Trophoblast cell (in vitro differentiated cells and primary cell): ENCODE data around the gene SHROOM1.

Experiments
- DNase-seq, 2 donors: peaks; one replicate each; pipeline ENCODE4 v3.0.0-alpha.2; 2016
- H2AFZ ChIP-seq: 2 replicates; pipeline ENCODE4 v1.6.1; 2013; ENCODE audit warnings: low read length, moderate library complexity, mild to moderate bottlenecking; ENCODE audit not compliant: insufficient read depth, poor library complexity
- H2AK5ac ChIP-seq: 2 replicates; pipeline ENCODE4 v1.6.1; 2013; ENCODE audit warnings: mild to moderate bottlenecking, low read length
- H2BK120ac ChIP-seq: 2 replicates; pipeline ENCODE4 v1.6.1; 2013; ENCODE audit warnings: low read length, mild to moderate bottlenecking, moderate library complexity; ENCODE audit not compliant: insufficient read depth, poor library complexity
- H2BK12ac ChIP-seq: 2 replicates; pipeline ENCODE4 v1.6.1; 2013; ENCODE audit warnings: mild to moderate bottlenecking, low read length, moderate library complexity
- H2BK5ac ChIP-seq: 2 replicates; pipeline ENCODE4 v1.6.1; 2013; ENCODE audit warnings: low read length, low read depth, moderate library complexity, mild to moderate bottlenecking; ENCODE audit not compliant: poor library complexity
- H3K14ac ChIP-seq: 2 replicates; pipeline ENCODE4 v1.6.1; 2013; ENCODE audit warnings: mild to moderate bottlenecking, low read length
- H3K18ac ChIP-seq: 2 replicates; pipeline ENCODE4 v1.6.1; 2013; ENCODE audit warnings: mild to moderate bottlenecking, low read length
- H3K23ac ChIP-seq: 2 replicates; pipeline ENCODE4 v1.6.1; 2013; ENCODE audit warnings: low read length
- H3K27ac ChIP-seq: 2 replicates; pipeline ENCODE4 v1.5.1; 2013; ENCODE audit warnings: low read depth, mild to moderate bottlenecking, inconsistent platforms, low read length, moderate library complexity
- H3K27me3 ChIP-seq: 2 replicates; pipeline ENCODE4 v1.6.1; 2013; ENCODE audit warnings: inconsistent platforms, mild to moderate bottlenecking, low read length, moderate library complexity; ENCODE audit not compliant: insufficient read depth
- H3K36me3 ChIP-seq, 2 experiments: 1 replicate in 1 of 2; 2 replicates in 1 of 2; pipeline ENCODE4 v1.6.1; 2013; ENCODE audit warnings: low read length in 2 of 2, mild to moderate bottlenecking in 2 of 2, moderate library complexity in 1 of 2; ENCODE audit not compliant: insufficient read depth in 2 of 2, control insufficient read depth in 1 of 2
- H3K4ac ChIP-seq: 2 replicates; pipeline ENCODE4 v1.6.1; 2013; ENCODE audit warnings: low read depth, mild to moderate bottlenecking, low read length, moderate library complexity
- H3K4me1 ChIP-seq, 2 experiments: 1 replicate in 1 of 2; 2 replicates in 1 of 2; pipeline ENCODE4 v1.6.1; 2013; ENCODE audit warnings: low read length in 2 of 2, mild to moderate bottlenecking in 2 of 2, moderate library complexity in 1 of 2; ENCODE audit not compliant: insufficient read depth in 2 of 2, control insufficient read depth in 1 of 2
- H3K4me2 ChIP-seq: 2 replicates; pipeline ENCODE4 v1.6.1; 2013; ENCODE audit warnings: inconsistent platforms, mild to moderate bottlenecking, low read length, moderate library complexity
- H3K4me3 ChIP-seq: 2 replicates; pipeline ENCODE4 v1.5.1; 2013; ENCODE audit warnings: mild to moderate bottlenecking, low read depth, low read length, inconsistent platforms
- H3K79me1 ChIP-seq: one replicate; pipeline ENCODE4 v1.6.1; 2013; ENCODE audit warnings: low read length
- H3K79me2 ChIP-seq: 2 replicates; pipeline ENCODE4 v1.6.1; 2013; ENCODE audit warnings: low read length, mild to moderate bottlenecking; ENCODE audit not compliant: control insufficient read depth, insufficient read depth, poor library complexity
- H3K9ac ChIP-seq: 2 replicates; pipeline ENCODE4 v1.6.1; 2013; ENCODE audit warnings: mild to moderate bottlenecking, low read length
- H3K9me3 ChIP-seq: 2 replicates; pipeline ENCODE4 v1.6.1; 2013; ENCODE audit warnings: low read depth, mild to moderate bottlenecking, control low read depth, inconsistent platforms, low read length; ENCODE audit not compliant: insufficient read depth
- H4K12ac ChIP-seq: 2 replicates; pipeline ENCODE4 v1.6.1; 2013; ENCODE audit warnings: low read depth, mild to moderate bottlenecking, low read length, moderate library complexity
- H4K8ac ChIP-seq: 2 replicates; pipeline ENCODE4 v1.6.1; 2013; ENCODE audit warnings: low read depth, mild to moderate bottlenecking, low read length, moderate library complexity
- H4K91ac ChIP-seq: one replicate; pipeline ENCODE4 v1.6.1; 2013; ENCODE audit warnings: low read depth, mild to moderate bottlenecking, low read length, moderate library complexity
- WGBS: extraction: QIAGEN DNeasy Blood & Tissue Kit; methylation state at CpG from one replicate; pipeline ENCODE4 v1.1.7; 2013; ENCODE audit warnings: missing lambda C conversion rate; ENCODE audit not compliant: insufficient read length, insufficient coverage; ENCODE audit errors: extremely low coverage; 5-methylcytosine and 5-hydroxymethylcytosine counted together

Gene SHROOM1

DNA sequence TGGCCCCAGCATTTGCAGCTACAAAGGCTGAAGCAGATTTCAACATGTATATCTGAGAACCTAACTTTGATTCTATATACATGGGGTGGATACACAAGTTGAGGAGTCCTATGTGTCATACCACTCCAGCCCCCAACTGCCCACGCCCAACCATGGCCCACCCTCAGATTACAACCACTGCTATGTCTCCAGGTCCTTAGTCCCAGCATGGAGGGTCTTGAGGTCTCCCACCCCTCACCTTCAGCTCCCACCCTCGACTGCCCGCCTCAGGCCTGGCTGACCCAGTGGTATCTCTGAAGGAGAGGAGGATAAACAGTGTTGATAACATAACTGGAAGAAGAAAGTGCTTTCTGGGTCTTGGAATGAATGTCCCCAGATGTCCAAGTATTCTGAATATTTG is 9.1 kb downstream of the SHROOM1 start:
- no peak overlapping the region for H4K12ac ChIP-seq

DNA sequence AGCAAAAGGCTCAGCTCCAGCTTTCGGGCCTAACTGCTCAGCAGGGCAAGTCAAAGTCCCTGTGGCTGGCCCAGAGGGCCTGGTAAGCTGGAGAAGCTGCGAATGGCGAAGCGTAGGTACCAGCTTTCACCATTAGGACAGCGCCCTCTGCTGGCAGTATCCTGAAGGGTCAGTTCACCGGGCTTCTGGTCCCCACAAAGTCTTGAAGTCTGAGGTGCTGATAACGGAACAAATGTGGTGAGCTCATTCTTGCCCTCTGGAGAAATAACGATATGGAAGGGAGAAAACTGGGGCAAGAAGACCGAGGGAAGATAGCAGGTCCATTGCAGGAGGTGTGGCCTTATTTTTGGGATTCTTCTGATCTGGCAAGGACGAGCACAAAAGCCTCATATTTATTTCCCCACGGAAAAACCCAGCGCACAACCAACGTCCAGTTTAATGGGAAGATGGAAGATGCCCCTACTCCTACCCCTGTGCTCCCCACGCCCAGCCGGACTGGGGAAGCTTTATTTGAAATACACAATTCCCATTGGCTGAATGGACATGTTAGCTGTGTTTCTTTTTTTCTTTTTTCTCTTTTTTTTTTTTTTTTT is 10.2 kb downstream of the SHROOM1 start:
- H3K27me3 ChIP-seq = no peaks in the 10 kb centered on the region
- peak overlapping the region; percentile 40 for H2AFZ ChIP-seq
- H3K4me1 ChIP-seq = peaks cover 13 to 20% of the 10 kb centered on the region in 2 experiments
- peaks cover 0 to 3% of the 10 kb centered on the region in 2 experiments for H3K36me3 ChIP-seq
- no peak overlapping the region for H3K14ac ChIP-seq
- H3K27ac ChIP-seq = no peak overlapping the region
- H3K79me1 ChIP-seq = peaks cover 6% of the 10 kb centered on the region
- no peaks in the 10 kb centered on the region for H3K79me2 ChIP-seq
- peak overlapping the region; percentile 41 for H2BK12ac ChIP-seq
- H3K9ac ChIP-seq = no peak overlapping the region
- H2BK5ac ChIP-seq = no peak overlapping the region
- no peak overlapping the region for H2AK5ac ChIP-seq
- peak overlapping the region; percentile 45 for H4K91ac ChIP-seq
- H4K8ac ChIP-seq = peak overlapping the region; percentile 33
- no peak overlapping the region for H3K18ac ChIP-seq
- no peak overlapping the region for H3K4ac ChIP-seq
- H3K4me3 ChIP-seq = no peak overlapping the region
- no peak overlapping the region for H3K23ac ChIP-seq
- no peak overlapping the region for H4K12ac ChIP-seq
- H2BK120ac ChIP-seq = no peak overlapping the region
- H3K4me2 ChIP-seq = no peak overlapping the region
- no peaks in the 10 kb centered on the region for H3K9me3 ChIP-seq
- DNase-seq = peak; percentile 93 to 98
- WGBS = no CpG with 5 or more reads among the region's 15 CpGs

More for the DNA sequence above, 9.1 kb downstream of the SHROOM1 start:
- Histone ChIP-seq H2BK5ac (no peak overlapping the region), H2AK5ac (no peak overlapping the region), H3K4me3 (no peak overlapping the region), H3K23ac (no peak overlapping the region), H3K4ac (no peak overlapping the region), H3K18ac (no peak overlapping the region), H3K4me1 (peaks cover 18 to 30% of the 10 kb centered on the region in 2 experiments), H3K27me3 (no peaks in the 10 kb centered on the region), H4K8ac (no peak overlapping the region), H3K36me3 (peaks cover 0 to 3% of the 10 kb centered on the region in 2 experiments), H3K9ac (no peak overlapping the region), H4K91ac (no peak overlapping the region), H3K27ac (no peak overlapping the region), H2BK12ac (no peak overlapping the region), H3K79me1 (peaks cover 14% of the 10 kb centered on the region), H3K14ac (no peak overlapping the region), H3K9me3 (no peaks in the 10 kb centered on the region), H3K79me2 (no peaks in the 10 kb centered on the region), H3K4me2 (no peak overlapping the region), H2BK120ac (no peak overlapping the region), H2AFZ (no peak overlapping the region)
- no peak for DNase-seq
- WGBS = no CpG with 5 or more reads among the region's 3 CpGs

DNA sequence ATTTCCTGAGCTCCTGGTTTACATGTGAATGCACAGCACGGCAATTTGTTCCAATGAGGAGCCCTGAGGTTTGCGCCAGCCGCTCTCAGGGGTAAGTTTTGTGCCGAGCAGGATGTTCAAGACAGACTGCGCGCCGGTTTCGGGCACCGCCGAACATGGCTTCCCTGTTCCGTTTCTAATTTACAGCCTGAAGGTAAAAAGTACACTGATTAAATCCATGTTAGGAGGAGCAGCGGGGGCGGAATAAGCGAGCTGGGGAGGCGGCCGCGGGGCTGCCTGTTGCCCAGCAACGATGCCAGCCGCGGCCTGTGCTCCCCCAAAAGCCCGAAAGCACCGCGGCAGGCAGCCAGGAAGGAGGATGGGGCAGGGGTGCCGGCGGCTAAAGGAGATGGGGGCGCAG is 11.0 kb downstream of the SHROOM1 start:
- H3K36me3 ChIP-seq = peaks cover 4 to 6% of the 10 kb centered on the region in 2 experiments
- peaks cover 3% of the 10 kb centered on the region for H3K79me2 ChIP-seq
- H3K27ac ChIP-seq = no peak overlapping the region
- H3K9ac ChIP-seq = no peak overlapping the region
- H2AFZ ChIP-seq = no peak overlapping the region
- no peaks in the 10 kb centered on the region for H3K27me3 ChIP-seq
- H2BK5ac ChIP-seq = no peak overlapping the region
- peak overlapping the region; percentile 16 for H3K4ac ChIP-seq
- H3K4me1 ChIP-seq = peaks cover 21 to 27% of the 10 kb centered on the region in 2 experiments
- peaks cover 5% of the 10 kb centered on the region for H3K9me3 ChIP-seq
- no peak overlapping the region for H3K4me2 ChIP-seq
- H2AK5ac ChIP-seq = peak overlapping the region; percentile 49
- no peak overlapping the region for H4K8ac ChIP-seq
- H4K12ac ChIP-seq = no peak overlapping the region
- DNase-seq = peak in 1 of 2 donors; percentile 19
- H3K14ac ChIP-seq = no peak overlapping the region
- H3K23ac ChIP-seq = no peak overlapping the region
- peaks cover 9% of the 10 kb centered on the region for H3K79me1 ChIP-seq
- peak overlapping the region; percentile 6 for H2BK12ac ChIP-seq
- H4K91ac ChIP-seq = peak overlapping the region; percentile 38
- no CpG with 5 or more reads among the region's 26 CpGs for WGBS
- peak overlapping the region; percentile 3 for H2BK120ac ChIP-seq
- no peak overlapping the region for H3K4me3 ChIP-seq
- H3K18ac ChIP-seq = no peak overlapping the region

DNA sequence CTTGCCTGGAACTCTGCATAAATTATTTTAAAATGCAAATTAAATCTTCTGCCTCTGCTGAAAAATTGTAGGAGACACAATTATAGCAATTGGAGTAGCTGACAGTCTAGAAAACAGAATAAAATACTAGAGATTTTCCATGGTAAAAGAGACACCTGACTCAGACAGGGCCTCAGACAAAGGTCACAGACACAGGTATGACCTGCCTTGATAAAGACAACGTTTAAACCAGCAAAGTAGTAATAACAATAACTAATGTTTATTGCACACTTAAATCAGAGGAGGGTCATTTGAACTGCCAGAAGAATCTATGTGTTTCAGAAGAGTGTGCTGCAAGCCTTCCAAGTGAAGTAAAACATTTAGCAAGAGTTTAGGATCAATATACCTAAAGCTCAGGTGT is 13.4 kb downstream of the SHROOM1 start:
- Histone ChIP-seq H4K91ac (no peak overlapping the region), H3K79me2 (peaks cover 12% of the 10 kb centered on the region), H2BK5ac (no peak overlapping the region), H3K27me3 (no peaks in the 10 kb centered on the region), H3K14ac (no peak overlapping the region), H3K23ac (no peak overlapping the region), H2BK12ac (no peak overlapping the region), H4K8ac (no peak overlapping the region), H3K4me3 (no peak overlapping the region), H2AFZ (no peak overlapping the region), H3K9ac (no peak overlapping the region), H3K9me3 (peaks cover 6% of the 10 kb centered on the region), H3K18ac (no peak overlapping the region), H3K4me1 (peaks cover 12 to 16% of the 10 kb centered on the region in 2 experiments), H3K36me3 (peaks cover 4% of the 10 kb centered on the region in 2 experiments), H3K4me2 (no peak overlapping the region), H2BK120ac (no peak overlapping the region), H3K4ac (no peak overlapping the region), H4K12ac (no peak overlapping the region), H3K27ac (no peak overlapping the region), H3K79me1 (peaks cover 16% of the 10 kb centered on the region), H2AK5ac (no peak overlapping the region)
- no peak for DNase-seq
- WGBS = no CpG with 5 or more reads among the region's 1 CpG
